ENCODE data around the gene ASNSD1. TPM values are rescaled to one million over a fixed set of nuclear protein-coding genes. Genes with fewer than 3 reads are reported as not detected.
A peak's percentile ranks its signal among the peaks of the same experiment; 100 is the strongest.

ASNSD1 gene
- total and polyA plus RNA-seq, 2 of the 13 experiments (the other 11 are each of a cell fraction or from before 2014, with no cell fraction given) = 35.1 to 96.6 TPM

GRCh38 chr2:189661148-189661956 is at the start of gene ASNSD1 (continued):
- TF ChIP-seq, protein P1, sequence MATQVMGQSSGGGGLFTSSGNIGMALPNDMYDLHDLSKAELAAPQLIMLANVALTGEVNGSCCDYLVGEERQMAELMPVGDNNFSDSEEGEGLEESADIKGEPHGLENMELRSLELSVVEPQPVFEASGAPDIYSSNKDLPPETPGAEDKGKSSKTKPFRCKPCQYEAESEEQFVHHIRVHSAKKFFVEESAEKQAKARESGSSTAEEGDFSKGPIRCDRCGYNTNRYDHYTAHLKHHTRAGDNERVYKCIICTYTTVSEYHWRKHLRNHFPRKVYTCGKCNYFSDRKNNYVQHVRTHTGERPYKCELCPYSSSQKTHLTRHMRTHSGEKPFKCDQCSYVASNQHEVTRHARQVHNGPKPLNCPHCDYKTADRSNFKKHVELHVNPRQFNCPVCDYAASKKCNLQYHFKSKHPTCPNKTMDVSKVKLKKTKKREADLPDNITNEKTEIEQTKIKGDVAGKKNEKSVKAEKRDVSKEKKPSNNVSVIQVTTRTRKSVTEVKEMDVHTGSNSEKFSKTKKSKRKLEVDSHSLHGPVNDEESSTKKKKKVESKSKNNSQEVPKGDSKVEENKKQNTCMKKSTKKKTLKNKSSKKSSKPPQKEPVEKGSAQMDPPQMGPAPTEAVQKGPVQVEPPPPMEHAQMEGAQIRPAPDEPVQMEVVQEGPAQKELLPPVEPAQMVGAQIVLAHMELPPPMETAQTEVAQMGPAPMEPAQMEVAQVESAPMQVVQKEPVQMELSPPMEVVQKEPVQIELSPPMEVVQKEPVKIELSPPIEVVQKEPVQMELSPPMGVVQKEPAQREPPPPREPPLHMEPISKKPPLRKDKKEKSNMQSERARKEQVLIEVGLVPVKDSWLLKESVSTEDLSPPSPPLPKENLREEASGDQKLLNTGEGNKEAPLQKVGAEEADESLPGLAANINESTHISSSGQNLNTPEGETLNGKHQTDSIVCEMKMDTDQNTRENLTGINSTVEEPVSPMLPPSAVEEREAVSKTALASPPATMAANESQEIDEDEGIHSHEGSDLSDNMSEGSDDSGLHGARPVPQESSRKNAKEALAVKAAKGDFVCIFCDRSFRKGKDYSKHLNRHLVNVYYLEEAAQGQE (IDR thresholded peaks at IDR 0.05; ENCODE audit: borderline replicate concordance in 1 of 2, low read depth in 1 of 2, low read length in 2 of 2) = peak in 1 of 2 experiments; percentile 71; a peak in 2 of 4 replicates
- peak; percentile 94 for TF ChIP-seq TEAD3 (CRISPR knock-in tag; optimal IDR thresholded peaks at IDR 0.05; ENCODE audit: borderline replicate concordance)
- no peak for TF ChIP-seq U2AF2 (IDR thresholded peaks at IDR 0.05; ENCODE audit: low read depth, low read length)
- no peak; the same call in 1 of the 2 replicates for TF ChIP-seq KIAA2018 (CRISPR knock-in tag; IDR thresholded peaks at IDR 0.05; ENCODE audit: borderline replicate concordance)
- TF ChIP-seq KDM2A (CRISPR knock-in tag; IDR thresholded peaks at IDR 0.05; ENCODE audit: borderline replicate concordance, low read depth) = peak; percentile 94
- TF ChIP-seq ARNTL (CRISPR knock-in tag; IDR thresholded peaks at IDR 0.05) = peak; percentile 62
- TF ChIP-seq, protein P2, sequence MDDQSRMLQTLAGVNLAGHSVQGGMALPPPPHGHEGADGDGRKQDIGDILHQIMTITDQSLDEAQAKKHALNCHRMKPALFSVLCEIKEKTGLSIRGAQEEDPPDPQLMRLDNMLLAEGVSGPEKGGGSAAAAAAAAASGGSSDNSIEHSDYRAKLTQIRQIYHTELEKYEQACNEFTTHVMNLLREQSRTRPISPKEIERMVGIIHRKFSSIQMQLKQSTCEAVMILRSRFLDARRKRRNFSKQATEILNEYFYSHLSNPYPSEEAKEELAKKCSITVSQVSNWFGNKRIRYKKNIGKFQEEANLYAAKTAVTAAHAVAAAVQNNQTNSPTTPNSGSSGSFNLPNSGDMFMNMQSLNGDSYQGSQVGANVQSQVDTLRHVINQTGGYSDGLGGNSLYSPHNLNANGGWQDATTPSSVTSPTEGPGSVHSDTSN (CRISPR knock-in tag; IDR thresholded peaks at IDR 0.05; ENCODE audit: borderline replicate concordance) = no peak
- TF ChIP-seq, protein P3, sequence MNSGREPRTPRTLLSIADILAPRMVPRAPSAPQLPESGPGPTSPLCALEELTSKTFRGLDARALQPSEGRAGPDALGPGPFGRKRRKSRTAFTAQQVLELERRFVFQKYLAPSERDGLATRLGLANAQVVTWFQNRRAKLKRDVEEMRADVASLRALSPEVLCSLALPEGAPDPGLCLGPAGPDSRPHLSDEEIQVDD (CRISPR knock-in tag; IDR thresholded peaks at IDR 0.05; ENCODE audit: borderline replicate concordance) = no peak
- TF ChIP-seq TP53 (CRISPR knock-in tag; conservative IDR thresholded peaks at IDR 0.05) = no peak
- TF ChIP-seq, protein P4, sequence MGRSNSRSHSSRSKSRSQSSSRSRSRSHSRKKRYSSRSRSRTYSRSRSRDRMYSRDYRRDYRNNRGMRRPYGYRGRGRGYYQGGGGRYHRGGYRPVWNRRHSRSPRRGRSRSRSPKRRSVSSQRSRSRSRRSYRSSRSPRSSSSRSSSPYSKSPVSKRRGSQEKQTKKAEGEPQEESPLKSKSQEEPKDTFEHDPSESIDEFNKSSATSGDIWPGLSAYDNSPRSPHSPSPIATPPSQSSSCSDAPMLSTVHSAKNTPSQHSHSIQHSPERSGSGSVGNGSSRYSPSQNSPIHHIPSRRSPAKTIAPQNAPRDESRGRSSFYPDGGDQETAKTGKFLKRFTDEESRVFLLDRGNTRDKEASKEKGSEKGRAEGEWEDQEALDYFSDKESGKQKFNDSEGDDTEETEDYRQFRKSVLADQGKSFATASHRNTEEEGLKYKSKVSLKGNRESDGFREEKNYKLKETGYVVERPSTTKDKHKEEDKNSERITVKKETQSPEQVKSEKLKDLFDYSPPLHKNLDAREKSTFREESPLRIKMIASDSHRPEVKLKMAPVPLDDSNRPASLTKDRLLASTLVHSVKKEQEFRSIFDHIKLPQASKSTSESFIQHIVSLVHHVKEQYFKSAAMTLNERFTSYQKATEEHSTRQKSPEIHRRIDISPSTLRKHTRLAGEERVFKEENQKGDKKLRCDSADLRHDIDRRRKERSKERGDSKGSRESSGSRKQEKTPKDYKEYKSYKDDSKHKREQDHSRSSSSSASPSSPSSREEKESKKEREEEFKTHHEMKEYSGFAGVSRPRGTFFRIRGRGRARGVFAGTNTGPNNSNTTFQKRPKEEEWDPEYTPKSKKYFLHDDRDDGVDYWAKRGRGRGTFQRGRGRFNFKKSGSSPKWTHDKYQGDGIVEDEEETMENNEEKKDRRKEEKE (IDR thresholded peaks at IDR 0.05) = no peak

Data from HepG2 (cell line).